Measurements from ENCODE around the gene SGCD.

The SGCD gene

GRCh38 chr5:156686380-156686779 lies 359.4 kb downstream of the SGCD start:
- TF ChIP-seq CTCF (IDR thresholded peaks at IDR 0.05; ENCODE audit: insufficient read depth, low read length, poor library complexity, severe bottlenecking), result no peak
- no peaks in the 10 kb centered on the region for H3K36me3 ChIP-seq (ENCODE audit: control insufficient read depth, insufficient read depth, low read length)
- no peak overlapping the region for H3K4me3 ChIP-seq (replicated peaks; ENCODE audit: low read depth, low read length)
- DNase-seq (ENCODE audit: extremely low read depth, insufficient read length), result no peak
- peaks cover 1% of the 10 kb centered on the region; the same call in 1 of the 2 replicates for H3K27me3 ChIP-seq (replicated peaks; ENCODE audit: control insufficient read depth, insufficient read depth, low read length)

GRCh38 chr5:156686796-156687195 lies 359.8 kb downstream of the SGCD start:
- Histone ChIP-seq H3K36me3 (ENCODE audit: control insufficient read depth, insufficient read depth, low read length) (no peaks in the 10 kb centered on the region), H3K27me3 (replicated peaks; ENCODE audit: control insufficient read depth, insufficient read depth, low read length) (peaks cover 1% of the 10 kb centered on the region; the same call in 1 of the 2 replicates), H3K4me3 (replicated peaks; ENCODE audit: low read depth, low read length) (no peak overlapping the region)
- no peak for DNase-seq (ENCODE audit: extremely low read depth, insufficient read length)
- no peak for TF ChIP-seq CTCF (IDR thresholded peaks at IDR 0.05; ENCODE audit: insufficient read depth, low read length, poor library complexity, severe bottlenecking)

- Histone ChIP-seq H3K4me3 (replicated peaks; ENCODE audit: low read depth, low read length) (no peak overlapping the region), H3K27me3 (replicated peaks; ENCODE audit: control insufficient read depth, insufficient read depth, low read length) (peaks cover 1% of the 10 kb centered on the region; the same call in 1 of the 2 replicates), H3K36me3 (ENCODE audit: control insufficient read depth, insufficient read depth, low read length) (no peaks in the 10 kb centered on the region)
- no peak for TF ChIP-seq CTCF (IDR thresholded peaks at IDR 0.05; ENCODE audit: insufficient read depth, low read length, poor library complexity, severe bottlenecking)
- DNase-seq (ENCODE audit: extremely low read depth, insufficient read length), result no peak
Measured at GRCh38 chr5:156687514-156687913, 360.6 kb downstream of the SGCD start.

- peaks cover 1% of the 10 kb centered on the region; the same call in 1 of the 2 replicates for H3K27me3 ChIP-seq (replicated peaks; ENCODE audit: control insufficient read depth, insufficient read depth, low read length)
- TF ChIP-seq CTCF (IDR thresholded peaks at IDR 0.05; ENCODE audit: insufficient read depth, low read length, poor library complexity, severe bottlenecking), result no peak
- no peak for DNase-seq (ENCODE audit: extremely low read depth, insufficient read length)
- H3K4me3 ChIP-seq (replicated peaks; ENCODE audit: low read depth, low read length), result no peak overlapping the region
- H3K36me3 ChIP-seq (ENCODE audit: control insufficient read depth, insufficient read depth, low read length), result no peaks in the 10 kb centered on the region
Measured at GRCh38 chr5:156691572-156691971, 364.6 kb downstream of the SGCD start.

- H3K36me3 ChIP-seq (ENCODE audit: control insufficient read depth, insufficient read depth, low read length), result no peaks in the 10 kb centered on the region
- no peak for TF ChIP-seq CTCF (IDR thresholded peaks at IDR 0.05; ENCODE audit: insufficient read depth, low read length, poor library complexity, severe bottlenecking)
- H3K4me3 ChIP-seq (replicated peaks; ENCODE audit: low read depth, low read length), result no peak overlapping the region
- H3K27me3 ChIP-seq (replicated peaks; ENCODE audit: control insufficient read depth, insufficient read depth, low read length), result no peaks in the 10 kb centered on the region
- no peak for DNase-seq (ENCODE audit: extremely low read depth, insufficient read length)
Measured at GRCh38 chr5:156693113-156693512, 366.1 kb downstream of the SGCD start.

- no peak for DNase-seq (ENCODE audit: extremely low read depth, insufficient read length)
- TF ChIP-seq CTCF (IDR thresholded peaks at IDR 0.05; ENCODE audit: insufficient read depth, low read length, poor library complexity, severe bottlenecking), result no peak
- no peak overlapping the region for H3K4me3 ChIP-seq (replicated peaks; ENCODE audit: low read depth, low read length)
- H3K36me3 ChIP-seq (ENCODE audit: control insufficient read depth, insufficient read depth, low read length), result no peaks in the 10 kb centered on the region
- H3K27me3 ChIP-seq (replicated peaks; ENCODE audit: control insufficient read depth, insufficient read depth, low read length), result no peaks in the 10 kb centered on the region
Measured at GRCh38 chr5:156694598-156694997, 367.6 kb downstream of the SGCD start.
